Measurements from ENCODE around the gene C1orf141. TPM values are rescaled to one million over a fixed set of nuclear protein-coding genes. Genes with fewer than 3 reads are reported as not detected.

The C1orf141 gene
- total and polyA plus RNA-seq, 9 of the 15 experiments (the other 6 are each of a cell fraction or from before 2014, with no cell fraction given) = not detected

- no peak for TF ChIP-seq STAT6 (CRISPR knock-in tag; IDR thresholded peaks at IDR 0.05)
- TF ChIP-seq FOXJ2 (tag; IDR thresholded peaks at IDR 0.05) = no peak
- no peak for TF ChIP-seq CTCFL (IDR thresholded peaks at IDR 0.05; ENCODE audit: borderline replicate concordance, insufficient read depth, low read depth, low read length, poor library complexity, severe bottlenecking)
- no peak for TF ChIP-seq ZNF133 (CRISPR knock-in tag; IDR thresholded peaks at IDR 0.05)
- TF ChIP-seq NCOR1 (IDR thresholded peaks at IDR 0.05) = no peak
- TF ChIP-seq THRB (CRISPR knock-in tag; conservative IDR thresholded peaks at IDR 0.05) = no peak
- no peak for TF ChIP-seq ELF2 (CRISPR knock-in tag; IDR thresholded peaks at IDR 0.05)
- no peak for TF ChIP-seq HBP1 (CRISPR knock-in tag; IDR thresholded peaks at IDR 0.05)
- TF ChIP-seq UBTF (IDR thresholded peaks at IDR 0.05; ENCODE audit: borderline replicate concordance in 1 of 2, low read depth in 2 of 2, low read length in 2 of 2) = 0 out of 4 replicates have a peak, but pooled peaks of 1 of the 2 experiments have one; percentile 46
- TF ChIP-seq CBX5 (IDR thresholded peaks at IDR 0.05; ENCODE audit: borderline replicate concordance, low read depth) = no peak
- no peak for TF ChIP-seq FOS (IDR thresholded peaks at IDR 0.05; ENCODE audit: extremely low read depth, insufficient read length)
- TF ChIP-seq ZBTB34 (CRISPR knock-in tag; IDR thresholded peaks at IDR 0.05) = no peak
Measured at GRCh38 chr1:67052741-67053534, 81.8 kb downstream of the C1orf141 start (continued).
